Epithelial cell of prostate (primary cell): ENCODE measurements around the gene CLEC17A.
A peak's percentile ranks its signal among the peaks of the same experiment; 100 is the strongest.
"Not testable (repeated sequence)": the region's sequence is repeated elsewhere in the genome, so short reads cannot be mapped to it uniquely, and the experiment has no call there.

ENCODE experiments used
- DNase-seq: peaks from one replicate; pipeline ENCODE4 v3.0.0-alpha.2; 2011; ENCODE audit warnings: low read depth, low spot score
- H3K27ac ChIP-seq: fragments of 450-650 bp; 2 replicates; pipeline ENCODE4 v1.5.1; 2017; ENCODE audit warnings: mild to moderate bottlenecking

The CLEC17A gene

GRCh38 chr19:14558370-14559066 is 24.4 kb upstream of the CLEC17A start:
- no peak overlapping the region for H3K27ac ChIP-seq
- no peak for DNase-seq

- H3K27ac ChIP-seq: peak overlapping the region; percentile 86
- no peak for DNase-seq
Measured at GRCh38 chr19:14559916-14560775, 22.7 kb upstream of the CLEC17A start.

GRCh38 chr19:14560776-14561108 is 22.1 kb upstream of the CLEC17A start:
- DNase-seq: no peak
- H3K27ac ChIP-seq: peak overlapping the region; percentile 86

- DNase-seq: no peak
- peak overlapping the region; percentile 86 for H3K27ac ChIP-seq
Measured at GRCh38 chr19:14561249-14561648, 21.6 kb upstream of the CLEC17A start.

- peak overlapping the region; percentile 86 for H3K27ac ChIP-seq
- no peak for DNase-seq
Measured at GRCh38 chr19:14561847-14562351, 21.0 kb upstream of the CLEC17A start.

- DNase-seq: no peak
- peak overlapping the region; percentile 86 for H3K27ac ChIP-seq
Measured at GRCh38 chr19:14562660-14563589, 20.0 kb upstream of the CLEC17A start.

- no peak for DNase-seq
- no peak overlapping the region for H3K27ac ChIP-seq
Measured at GRCh38 chr19:14563590-14563926, 19.3 kb upstream of the CLEC17A start.

GRCh38 chr19:14563989-14564651 is 18.8 kb upstream of the CLEC17A start:
- H3K27ac ChIP-seq: peak overlapping the region; percentile 11
- DNase-seq: no peak

GRCh38 chr19:14564652-14565297 is 18.1 kb upstream of the CLEC17A start:
- H3K27ac ChIP-seq: peak overlapping the region; percentile 11

GRCh38 chr19:14565298-14565679 is 17.6 kb upstream of the CLEC17A start:
- no peak for DNase-seq
- no peak overlapping the region for H3K27ac ChIP-seq

More at GRCh38 chr19:14564652-14565297, 18.1 kb upstream of the CLEC17A start:
- not testable (repeated sequence) for DNase-seq

GRCh38 chr19:14565765-14566711 is 16.8 kb upstream of the CLEC17A start:
- DNase-seq: no peak
- H3K27ac ChIP-seq: no peak overlapping the region

- no peak for DNase-seq
- no peak overlapping the region for H3K27ac ChIP-seq
Measured at GRCh38 chr19:14566712-14567077, 16.2 kb upstream of the CLEC17A start.

GRCh38 chr19:14567079-14567478 is 15.8 kb upstream of the CLEC17A start:
- H3K27ac ChIP-seq: no peak overlapping the region
- no peak for DNase-seq

GRCh38 chr19:14570864-14571527 is 11.9 kb upstream of the CLEC17A start:
- no peak for DNase-seq
- peak overlapping the region; percentile 47 for H3K27ac ChIP-seq

GRCh38 chr19:14571695-14572490 is 11.0 kb upstream of the CLEC17A start, which contains the start of gene NDUFB7:
Gene NDUFB7 (minus strand): TSS chr19:14572066. CDS start chr19:14572000, 66 bp downstream.
- DNase-seq: peak; percentile 80
- peak within 1 kb of the TSS; percentile 47 for H3K27ac ChIP-seq

- no peak for DNase-seq
- H3K27ac ChIP-seq: peak overlapping the region; percentile 7
Measured at GRCh38 chr19:14575428-14575980, 7.4 kb upstream of the CLEC17A start.

- DNase-seq: no peak
- H3K27ac ChIP-seq: no peak overlapping the region
Measured at GRCh38 chr19:14576363-14576762, 6.5 kb upstream of the CLEC17A start.
